Fibroblast of skin of left biceps (primary cell): Measurements from ENCODE around the gene TPPP2.
"Not testable (repeated sequence)": the region's sequence is repeated elsewhere in the genome, so short reads cannot be mapped to it uniquely, and the experiment has no call there.

Source experiments
- DNase-seq, 2 experiments: peaks; one replicate each; pipeline ENCODE4 v3.0.0-alpha.2; 2013; ENCODE audit warnings: low read depth in 2 of 2

The TPPP2 gene

GRCh38 chr14:21029917-21030316, at the start of gene TPPP2:
Gene TPPP2 (plus strand): TSS chr14:21030217. CDS start chr14:21030582, 365 bp downstream.
- no peak for DNase-seq

DNA sequence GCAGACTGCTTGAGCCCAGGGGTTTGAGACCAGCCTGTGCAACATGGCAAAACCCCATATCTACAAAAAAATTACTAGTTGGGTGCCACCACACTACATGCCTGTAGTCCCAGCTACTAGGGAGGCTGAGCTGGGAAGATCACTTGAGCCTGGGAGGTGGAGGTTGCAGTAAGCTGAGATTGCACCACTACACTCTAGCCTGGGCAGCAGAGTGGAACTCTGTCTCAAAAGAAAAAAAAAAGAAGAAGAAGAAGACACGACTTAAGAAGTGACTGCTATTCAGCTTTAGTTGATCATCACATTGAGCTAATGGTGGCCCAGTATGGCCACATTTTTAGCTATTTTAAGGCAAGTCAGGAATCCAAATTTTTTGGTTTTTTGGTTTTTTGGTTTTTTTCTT, 49.1 kb upstream of the TPPP2 start:
- DNase-seq: no peak

DNA sequence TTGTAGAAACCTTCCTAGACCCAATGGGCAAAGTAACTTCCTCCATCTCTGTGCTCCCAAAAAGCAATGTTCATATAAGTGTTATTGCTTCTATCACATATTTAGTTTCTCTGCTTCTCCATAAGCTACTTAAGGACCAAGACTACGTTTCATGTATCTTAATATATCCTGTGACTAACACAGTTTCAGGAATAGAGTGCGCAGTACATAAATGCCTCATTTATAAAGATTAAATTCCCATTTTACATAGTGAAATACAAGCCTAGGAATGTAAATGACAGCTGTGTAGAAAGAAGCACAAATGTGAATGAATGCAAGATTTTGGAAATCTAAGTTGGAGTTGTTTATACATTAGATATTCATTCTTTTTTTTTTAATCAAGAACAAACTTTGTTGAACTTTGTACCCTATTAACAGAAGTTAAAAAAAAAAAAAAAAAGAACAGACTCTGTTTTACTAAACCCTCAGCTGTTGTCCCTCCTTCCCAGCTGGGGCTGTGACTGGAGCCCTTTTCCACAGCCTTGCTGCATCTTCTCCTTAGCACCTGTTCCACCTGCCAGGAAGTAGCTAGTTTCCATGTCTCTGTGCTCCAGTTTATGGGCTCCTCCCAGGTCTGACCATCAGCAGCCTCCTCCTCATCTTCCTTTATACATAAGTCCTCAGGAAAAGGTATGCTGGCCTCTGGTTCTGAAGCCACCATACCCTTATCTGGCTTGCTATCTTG, 47.2 kb upstream of the TPPP2 start:
- no peak for DNase-seq

GRCh38 chr14:20985650-20986049, 44.4 kb upstream of the TPPP2 start:
- DNase-seq: not testable (repeated sequence)

GRCh38 chr14:20986811-20987210, 43.2 kb upstream of the TPPP2 start:
- DNase-seq: peak; percentile 81 to 84

DNA sequence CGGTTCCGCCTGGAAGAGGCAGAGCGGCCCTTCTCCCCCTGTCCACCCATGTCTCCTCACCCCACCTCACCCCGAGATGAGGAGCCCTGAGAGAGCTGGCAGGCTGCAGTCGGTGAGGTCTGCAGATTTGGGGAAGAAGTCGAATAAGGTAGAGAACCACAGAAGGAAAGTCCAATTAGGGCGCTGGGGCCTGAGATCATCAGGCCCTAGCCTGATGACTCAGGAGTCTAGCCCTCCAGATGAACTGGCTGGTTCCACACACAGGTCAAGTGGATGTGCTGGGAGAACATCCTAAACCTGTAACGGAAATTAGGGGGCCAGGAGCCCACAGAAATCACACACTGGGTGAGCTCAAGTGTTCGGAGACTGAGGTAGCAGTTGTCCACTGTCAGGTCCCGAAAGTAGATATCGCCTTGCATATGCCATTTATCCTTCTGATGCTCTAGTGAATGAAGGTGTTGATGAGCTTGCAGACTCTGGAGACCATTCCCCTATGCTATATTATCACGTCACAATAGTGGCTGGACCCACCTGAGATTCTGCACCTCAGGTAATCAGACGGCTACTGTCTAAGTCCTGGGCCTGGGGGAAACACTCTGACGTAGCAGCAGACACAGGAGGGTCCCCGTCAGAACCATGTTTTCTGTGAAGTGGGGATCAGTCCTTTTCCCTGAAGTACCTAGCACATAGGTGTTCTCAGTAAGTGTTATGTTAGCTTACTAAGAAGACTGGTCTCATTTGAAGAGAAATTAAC, 41.1 kb upstream of the TPPP2 start:
- no peak for DNase-seq

DNA sequence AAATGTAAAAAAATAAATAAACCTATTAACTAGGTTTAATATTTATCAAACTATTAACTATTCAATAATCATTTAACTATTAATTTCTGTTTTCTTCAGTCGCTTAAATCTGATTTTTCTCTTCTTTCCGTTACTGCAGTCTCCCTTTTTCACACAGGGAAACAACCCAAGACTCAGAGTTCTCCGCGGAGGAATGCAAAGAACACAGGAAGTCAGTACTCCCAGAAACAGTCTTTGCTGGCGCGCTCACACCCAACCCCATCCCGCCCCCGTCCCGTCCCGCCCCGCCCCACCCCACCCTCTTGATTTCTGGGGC, 40.6 kb upstream of the TPPP2 start:
- no peak for DNase-seq

GRCh38 chr14:20989787-20990600, 40.0 kb upstream of the TPPP2 start, which contains the start of gene METTL17:
Gene METTL17 (plus strand): TSS chr14:20989980. CDS start chr14:20990003, 23 bp downstream.
- DNase-seq: peak; percentile 93 to 95

- no peak for DNase-seq
These were observed 33.5 kb upstream of the TPPP2 start for GRCh38 chr14:20996521-20996920.

- no peak for DNase-seq
These were observed 32.9 kb upstream of the TPPP2 start for GRCh38 chr14:20997115-20997514.

- no peak for DNase-seq
These were observed 32.5 kb upstream of the TPPP2 start for GRCh38 chr14:20997564-20997963.

- no peak for DNase-seq
These were observed 31.9 kb upstream of the TPPP2 start for GRCh38 chr14:20998139-20998538.

DNA sequence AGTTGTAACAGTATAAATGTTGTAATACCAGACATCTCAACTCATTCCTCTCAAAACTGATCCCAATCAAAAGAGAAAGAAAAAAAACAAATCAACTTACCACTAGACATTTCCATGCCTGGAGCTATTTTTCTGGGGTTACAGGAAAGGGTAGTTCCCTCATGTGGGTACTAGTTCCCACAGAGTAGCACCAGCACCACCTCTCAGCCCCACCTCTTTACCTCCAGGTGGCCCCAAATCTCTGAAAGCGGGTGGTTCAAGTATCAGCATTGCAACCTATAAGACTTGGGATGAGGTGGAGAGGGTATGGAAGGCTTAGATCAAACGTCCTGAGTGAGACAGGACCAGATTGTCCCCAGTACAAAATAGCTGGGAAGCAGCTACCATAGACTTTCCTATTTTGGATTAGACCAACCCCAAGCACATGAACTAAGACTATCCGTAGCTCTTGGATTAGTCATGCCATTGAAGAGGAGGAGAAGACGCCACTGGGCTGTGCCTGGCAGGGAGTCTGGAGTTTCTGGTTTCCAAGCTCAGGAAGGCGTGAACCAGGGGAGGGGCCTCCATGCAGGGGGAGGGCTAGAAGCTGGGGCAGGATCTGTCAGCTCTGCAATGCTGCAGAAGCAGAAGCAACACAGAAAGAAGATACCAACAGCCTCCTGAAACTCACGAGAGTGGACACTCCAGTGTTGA, 31.2 kb upstream of the TPPP2 start, which contains the start of gene SLC39A2:
TSS of gene SLC39A2 (plus strand) at position 620 of the 693 bp plus-strand sequence. CDS start 154 bp downstream, outside the sequence.
- DNase-seq: peak in 1 of 2 experiments; percentile 24

GRCh38 chr14:20999591-20999990, 30.4 kb upstream of the TPPP2 start:
- DNase-seq: no peak

- no peak for DNase-seq
These were observed 28.8 kb upstream of the TPPP2 start for GRCh38 chr14:21001218-21001617.

DNA sequence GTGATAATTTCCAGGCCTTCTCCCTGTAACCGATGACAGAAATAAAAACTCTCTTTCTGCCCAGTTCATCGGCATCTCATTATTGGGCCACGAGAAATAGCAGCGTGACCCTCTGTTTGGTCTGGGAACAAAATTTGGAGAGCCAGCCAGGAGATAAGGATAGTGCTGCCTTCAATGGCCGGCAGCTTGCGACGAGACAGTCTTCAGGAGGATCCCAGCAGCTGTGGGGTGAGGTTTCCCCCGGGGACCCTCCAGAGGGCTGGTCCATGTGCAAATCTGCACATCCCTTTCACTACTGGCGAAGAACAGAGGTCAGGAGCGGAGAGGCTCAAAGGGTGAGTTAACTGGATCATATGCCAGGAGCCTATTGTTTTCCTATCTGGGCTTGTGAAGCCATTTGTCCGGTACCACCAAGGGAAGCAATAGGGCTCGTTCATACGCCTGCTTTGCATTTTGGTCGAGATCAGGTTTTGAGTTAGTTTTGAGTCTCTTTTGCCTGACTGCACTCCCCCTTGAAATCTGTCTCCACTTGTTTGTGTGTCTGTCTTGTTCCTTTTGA, 26.1 kb upstream of the TPPP2 start:
- DNase-seq: no peak

DNA sequence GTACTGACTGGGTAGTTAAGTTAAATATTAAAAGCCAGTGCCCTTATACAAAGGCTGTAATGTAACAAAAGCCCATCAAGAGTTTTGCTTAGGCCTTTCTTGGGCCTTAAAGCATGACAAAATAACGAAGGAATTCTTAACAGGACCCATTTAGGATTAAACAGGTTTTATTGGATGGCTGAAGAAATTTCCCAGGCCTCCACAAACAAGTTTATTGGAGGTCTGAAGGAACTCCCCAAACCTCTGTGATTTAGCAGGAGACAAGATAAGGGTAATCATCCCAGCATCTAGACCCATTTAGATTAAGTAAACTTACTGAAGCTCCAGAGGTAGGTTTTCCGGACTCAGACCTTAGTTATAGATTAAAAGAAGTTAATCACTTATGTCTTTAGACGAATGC, 20.3 kb upstream of the TPPP2 start:
- not testable (repeated sequence) for DNase-seq

DNA sequence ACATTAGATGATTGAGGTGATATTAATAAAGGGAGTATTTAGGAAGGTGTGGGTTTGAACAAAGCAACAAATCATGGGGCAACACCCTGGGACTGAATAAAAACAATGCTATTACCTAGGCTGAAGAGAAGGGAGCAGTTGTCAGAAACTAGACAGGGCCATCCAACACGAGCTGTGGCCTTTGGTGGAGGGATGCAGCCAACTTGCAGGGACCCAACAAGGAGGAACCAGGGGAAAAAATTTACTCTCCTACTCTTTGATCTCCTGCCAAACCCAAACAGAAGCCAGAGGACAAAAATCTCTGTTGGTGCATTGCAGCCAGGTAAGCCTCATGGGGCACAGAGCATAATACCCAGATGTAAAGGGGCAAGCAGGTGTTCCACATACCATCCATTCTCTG, 18.9 kb upstream of the TPPP2 start:
- DNase-seq: no peak

GRCh38 chr14:21014761-21015190, 15.2 kb upstream of the TPPP2 start:
- DNase-seq: peak; percentile 51 to 54

DNA sequence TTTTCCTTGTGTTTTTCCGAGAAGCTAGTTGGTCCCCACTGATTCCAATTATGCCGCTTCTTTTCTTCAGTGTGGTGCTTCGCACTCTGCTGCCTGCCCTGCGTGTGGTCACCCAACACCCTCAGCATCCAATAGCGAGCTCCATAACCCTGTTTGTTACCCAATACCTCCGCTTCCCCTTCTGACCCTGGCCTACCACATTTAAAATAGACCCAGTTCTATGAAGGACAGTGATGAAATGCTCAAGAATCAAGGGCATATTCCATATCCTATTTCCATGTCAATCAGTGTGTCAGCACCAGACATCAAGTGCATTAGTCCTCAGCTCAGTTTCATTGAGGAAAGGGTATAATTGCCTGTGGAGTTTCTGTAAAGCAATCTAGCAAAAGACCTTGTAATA, 14.7 kb upstream of the TPPP2 start:
- no peak for DNase-seq
